GM12864 (cell line): ENCODE results near the gene ARRB1.

Experiments
- DNase-seq: peaks from one replicate; pipeline ENCODE4 v3.0.0-alpha.2; 2011; ENCODE audit warnings: low read depth
- H3K4me3 ChIP-seq: 2 replicates; pipeline ENCODE4 v1.5.1; 2011; ENCODE audit warnings: mild to moderate bottlenecking, low read depth, low read length, control low read depth
- TF ChIP-seq, protein P1 (sequence below): IDR thresholded peaks from 2 replicates; pipeline ENCODE4 v1.5.1; 2011; ENCODE audit warnings: low read depth, mild to moderate bottlenecking, moderate library complexity, low read length, control low read depth, inconsistent platforms; ENCODE audit errors: missing control alignments

Gene ARRB1

DNA sequence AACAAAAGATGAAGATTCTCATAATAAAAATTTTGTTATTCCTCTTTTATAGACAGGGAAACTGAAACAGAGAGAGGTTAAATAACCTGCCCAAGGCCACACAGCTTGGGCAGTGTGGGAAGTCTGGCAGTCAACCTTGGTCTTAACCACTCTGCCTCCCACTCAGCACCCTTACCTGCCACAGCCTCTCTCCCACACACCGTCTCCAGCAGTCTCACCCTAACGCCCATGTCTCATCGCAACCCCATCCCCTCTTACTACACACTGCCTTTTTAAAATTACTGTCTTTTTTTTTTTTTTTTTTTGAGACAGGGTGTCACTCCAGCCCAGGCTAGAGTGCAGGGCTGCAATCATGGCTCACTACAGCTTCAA is 25.0 kb downstream of the ARRB1 start:
- TF ChIP-seq, protein P1, sequence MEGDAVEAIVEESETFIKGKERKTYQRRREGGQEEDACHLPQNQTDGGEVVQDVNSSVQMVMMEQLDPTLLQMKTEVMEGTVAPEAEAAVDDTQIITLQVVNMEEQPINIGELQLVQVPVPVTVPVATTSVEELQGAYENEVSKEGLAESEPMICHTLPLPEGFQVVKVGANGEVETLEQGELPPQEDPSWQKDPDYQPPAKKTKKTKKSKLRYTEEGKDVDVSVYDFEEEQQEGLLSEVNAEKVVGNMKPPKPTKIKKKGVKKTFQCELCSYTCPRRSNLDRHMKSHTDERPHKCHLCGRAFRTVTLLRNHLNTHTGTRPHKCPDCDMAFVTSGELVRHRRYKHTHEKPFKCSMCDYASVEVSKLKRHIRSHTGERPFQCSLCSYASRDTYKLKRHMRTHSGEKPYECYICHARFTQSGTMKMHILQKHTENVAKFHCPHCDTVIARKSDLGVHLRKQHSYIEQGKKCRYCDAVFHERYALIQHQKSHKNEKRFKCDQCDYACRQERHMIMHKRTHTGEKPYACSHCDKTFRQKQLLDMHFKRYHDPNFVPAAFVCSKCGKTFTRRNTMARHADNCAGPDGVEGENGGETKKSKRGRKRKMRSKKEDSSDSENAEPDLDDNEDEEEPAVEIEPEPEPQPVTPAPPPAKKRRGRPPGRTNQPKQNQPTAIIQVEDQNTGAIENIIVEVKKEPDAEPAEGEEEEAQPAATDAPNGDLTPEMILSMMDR: no peak
- no peak overlapping the region for H3K4me3 ChIP-seq
- DNase-seq: no peak

GRCh38 chr11:75325713-75326438 is 25.6 kb downstream of the ARRB1 start:
- TF ChIP-seq, protein P1: no peak
- H3K4me3 ChIP-seq: no peak overlapping the region
- no peak for DNase-seq

DNA sequence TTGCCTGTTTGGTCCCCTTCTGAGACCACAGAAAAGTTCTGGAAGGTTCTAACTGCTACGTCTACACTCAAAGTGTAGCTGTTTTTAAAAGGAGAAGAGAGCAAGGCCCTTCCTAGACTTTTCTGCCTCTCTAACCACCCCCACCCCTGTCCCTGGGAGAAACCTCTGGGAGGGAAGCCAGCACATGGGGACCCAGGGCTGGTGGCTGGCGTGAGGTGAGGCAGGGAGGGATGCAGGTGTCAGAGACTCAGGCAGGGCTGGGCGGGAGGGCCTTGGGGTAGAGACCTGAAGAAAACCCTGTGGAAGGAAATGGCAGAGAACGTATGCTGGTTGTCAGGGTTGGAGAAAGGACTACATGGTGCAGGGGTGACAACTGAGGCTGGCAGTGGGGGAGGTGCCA is 26.7 kb downstream of the ARRB1 start:
- no peak overlapping the region for H3K4me3 ChIP-seq
- TF ChIP-seq, protein P1: no peak
- DNase-seq: no peak

GRCh38 chr11:75324189-75324588 is 27.3 kb downstream of the ARRB1 start:
- H3K4me3 ChIP-seq: no peak overlapping the region
- no peak for DNase-seq
- TF ChIP-seq, protein P1: no peak

DNA sequence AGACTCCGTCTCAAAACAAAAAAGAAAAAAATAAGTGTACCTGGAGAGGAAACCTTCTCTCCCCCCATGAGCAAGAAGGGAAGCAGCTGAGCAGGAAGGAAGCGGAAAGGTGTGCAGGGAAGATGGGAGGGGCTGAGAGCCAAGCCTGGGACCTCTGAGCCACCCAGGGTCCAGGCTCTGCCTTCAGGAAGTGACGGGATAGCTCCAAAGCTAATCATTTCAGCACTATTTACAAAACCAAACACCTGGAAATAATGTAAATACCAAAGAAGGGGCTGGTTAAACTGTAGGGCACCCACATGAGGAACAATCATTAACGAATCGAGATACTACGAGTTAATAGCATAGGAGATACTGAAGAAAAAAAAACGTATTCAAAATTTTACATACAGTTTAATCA is 27.9 kb downstream of the ARRB1 start:
- DNase-seq: no peak
- TF ChIP-seq, protein P1: no peak
- H3K4me3 ChIP-seq: no peak overlapping the region

DNA sequence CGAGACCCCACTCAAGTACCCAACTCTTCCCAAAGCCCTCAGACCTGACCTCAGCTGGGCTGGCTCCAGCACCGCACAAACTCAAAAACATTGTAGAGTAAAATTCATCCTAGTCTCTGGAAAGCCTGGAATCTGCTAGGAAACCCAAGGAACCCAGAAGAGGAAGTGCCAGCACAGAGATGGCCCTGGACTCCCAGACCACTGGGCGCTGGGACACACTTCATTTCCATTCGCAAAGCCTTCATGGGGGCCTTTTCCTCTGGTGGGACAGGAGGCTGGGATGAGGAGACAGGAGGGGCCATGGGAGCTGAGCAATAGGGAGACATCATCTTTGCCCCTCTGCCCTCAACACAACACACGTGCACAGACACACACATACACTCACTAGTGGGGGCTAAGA is 30.8 kb downstream of the ARRB1 start:
- TF ChIP-seq, protein P1: no peak
- no peak for DNase-seq

GRCh38 chr11:75320046-75320618 is 31.3 kb downstream of the ARRB1 start:
- TF ChIP-seq, protein P1: no peak
- H3K4me3 ChIP-seq: no peak overlapping the region
- no peak for DNase-seq

More for the DNA sequence above, 30.8 kb downstream of the ARRB1 start:
- no peak overlapping the region for H3K4me3 ChIP-seq
